GM18907 (cell line): ENCODE measurements around the gene CSTF1.
"Not testable (repeated sequence)": the region's sequence is repeated elsewhere in the genome, so short reads cannot be mapped to it uniquely, and the experiment has no call there.

Experiments
- ATAC-seq: cut with Tn5 transposase; IDR thresholded peaks from one replicate; pipeline ENCODE4 v1.9.1; 2021; ENCODE audit warnings: mild to moderate bottlenecking, moderate library complexity; ENCODE audit not compliant: unreplicated experiment

CSTF1 gene

DNA sequence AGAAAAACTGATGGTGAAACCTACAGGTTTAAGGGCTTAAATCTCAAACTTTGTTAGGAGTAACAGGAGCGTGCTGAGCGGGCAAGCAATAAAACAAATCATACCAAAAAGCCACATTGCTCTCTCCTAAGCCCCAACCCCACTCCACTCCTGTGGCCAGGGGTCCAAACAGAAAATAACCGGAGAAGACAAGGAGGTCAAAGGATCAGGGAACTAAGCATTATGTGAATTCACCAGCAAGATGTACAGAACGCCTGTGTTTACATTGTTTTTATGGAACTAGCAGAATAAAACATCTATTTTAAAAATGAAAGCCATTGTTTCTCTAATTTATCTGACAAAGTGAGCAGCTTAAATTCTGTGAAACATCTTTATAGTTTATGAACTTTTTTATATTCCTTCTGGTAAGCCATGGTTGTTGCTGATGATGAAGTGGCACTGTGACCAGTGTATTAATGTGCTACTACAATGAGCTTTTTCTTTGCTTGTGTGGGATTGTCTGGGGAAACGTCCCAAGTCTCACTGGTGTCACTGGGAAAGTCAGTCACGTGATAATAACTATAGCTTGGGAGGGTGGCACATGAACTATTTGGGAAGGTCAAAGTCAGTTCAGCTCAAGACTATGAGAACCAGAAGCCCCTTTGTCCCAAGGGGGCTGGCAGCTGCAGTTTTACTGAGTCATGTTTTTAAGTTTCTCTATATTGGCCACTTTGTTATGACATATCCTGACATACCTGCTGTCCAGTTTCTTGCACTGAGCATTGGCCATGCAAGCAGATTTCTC, 23.9 kb upstream of the CSTF1 start:
- ATAC-seq = no peak

DNA sequence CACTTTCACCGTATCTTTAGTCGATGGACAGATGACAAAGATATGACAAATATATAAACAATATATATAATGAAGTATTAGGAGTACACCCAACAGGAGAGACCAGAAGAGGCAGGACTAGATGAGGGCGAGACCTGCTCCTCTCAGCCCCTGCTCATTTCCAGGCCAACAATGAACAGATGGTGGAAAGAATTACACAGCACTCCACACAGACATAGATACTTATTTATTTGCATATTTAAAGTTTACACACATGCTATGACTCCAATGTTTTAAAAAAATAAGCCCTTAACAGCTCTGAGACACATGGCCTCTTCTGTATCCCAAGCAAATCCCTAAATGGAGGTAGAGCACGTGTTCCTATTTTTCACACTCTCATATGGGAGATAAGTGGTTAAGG, 23.3 kb upstream of the CSTF1 start:
- no peak for ATAC-seq

DNA sequence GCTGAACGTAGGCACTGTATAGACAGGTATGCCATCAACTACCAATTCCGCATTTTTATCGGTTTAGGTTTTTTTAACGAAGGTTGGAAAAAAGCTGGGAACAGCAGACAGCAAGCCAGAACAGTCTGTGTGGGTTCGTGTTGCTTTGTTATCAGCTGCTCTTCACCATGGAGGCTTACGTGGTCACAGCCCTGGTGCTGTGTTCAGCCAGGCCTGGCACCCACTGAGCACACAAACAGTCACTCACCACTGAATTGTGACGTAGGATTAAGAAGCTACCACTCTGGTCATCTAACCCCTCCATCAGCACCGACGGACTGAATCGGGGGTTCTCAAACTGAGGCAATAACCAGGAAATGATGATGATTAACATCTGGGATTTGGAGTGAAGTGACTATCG, 20.5 kb upstream of the CSTF1 start:
- ATAC-seq = no peak

DNA sequence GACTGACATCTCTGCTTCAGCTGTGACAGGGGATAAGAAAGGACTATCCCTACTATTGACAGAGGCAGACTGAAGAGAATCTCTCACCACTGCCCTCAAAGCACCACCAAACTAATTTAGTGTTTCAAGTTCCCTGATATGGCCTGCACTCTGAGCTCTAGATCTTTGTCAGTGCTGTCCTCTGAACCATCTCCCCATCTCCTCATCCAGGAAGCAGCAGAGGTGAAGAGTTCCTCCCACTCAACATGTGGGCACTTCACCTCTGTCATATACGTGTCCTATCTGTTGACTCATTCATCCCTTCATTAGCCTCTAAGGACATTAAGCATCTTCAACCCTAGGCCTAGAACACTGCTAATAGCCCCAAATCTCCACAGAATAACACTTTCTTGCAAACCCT, 19.6 kb upstream of the CSTF1 start:
- ATAC-seq = no peak

DNA sequence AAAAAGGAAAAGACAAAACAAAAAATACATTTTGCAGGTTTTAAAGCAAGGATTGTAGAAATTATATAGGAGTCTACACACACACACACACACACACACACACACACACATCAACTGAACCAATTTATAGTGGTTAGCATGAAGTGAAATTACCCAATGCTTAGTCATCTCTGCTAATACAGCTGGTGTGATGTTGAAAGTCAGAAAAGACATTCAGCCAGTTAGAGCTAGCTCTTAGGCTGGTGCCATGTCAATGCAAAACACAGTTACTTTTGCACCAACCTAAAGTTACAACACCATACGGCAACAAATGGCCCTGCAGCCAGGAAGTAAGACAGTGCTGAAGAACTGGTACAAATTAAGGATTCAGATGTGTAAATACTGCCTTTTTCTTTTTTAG, 18.5 kb upstream of the CSTF1 start:
- ATAC-seq = peak; percentile 52

DNA sequence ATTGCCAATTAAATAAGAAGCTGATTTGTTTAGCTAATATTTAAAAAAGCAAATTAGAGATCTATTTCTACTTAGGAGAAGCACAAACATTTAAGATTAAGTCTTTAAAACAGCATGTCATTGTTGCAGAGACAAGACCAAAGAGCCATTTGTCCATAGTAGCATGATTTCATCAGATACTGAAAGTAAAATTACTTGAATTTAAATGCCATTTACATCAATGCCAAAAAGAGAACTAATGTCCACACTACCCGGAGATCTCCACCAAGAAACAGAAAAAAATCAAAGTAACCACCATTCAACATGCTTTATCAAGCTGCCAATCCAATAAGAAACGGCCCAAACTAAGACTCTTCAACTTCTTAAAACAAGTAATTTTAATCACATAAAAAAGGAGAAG, 16.1 kb upstream of the CSTF1 start:
- ATAC-seq = no peak

DNA sequence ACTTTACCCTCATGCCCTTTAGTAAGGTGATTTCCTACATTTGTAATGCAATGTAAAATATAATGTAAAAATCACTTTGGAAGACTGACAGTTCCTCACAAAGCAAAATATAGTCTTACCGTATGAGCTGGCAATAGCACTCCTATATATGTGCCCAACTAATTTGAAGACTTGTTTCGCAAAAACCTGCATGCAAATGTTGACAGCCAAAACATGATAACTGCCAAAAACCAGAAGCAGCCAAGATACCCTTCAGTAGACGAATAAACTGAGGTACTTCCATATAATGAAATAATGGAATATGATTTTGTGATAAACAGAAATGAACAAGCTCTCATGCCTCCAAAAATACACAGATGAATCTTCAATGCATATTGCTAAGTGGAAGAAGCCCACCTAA, 14.1 kb upstream of the CSTF1 start:
- no peak for ATAC-seq

DNA sequence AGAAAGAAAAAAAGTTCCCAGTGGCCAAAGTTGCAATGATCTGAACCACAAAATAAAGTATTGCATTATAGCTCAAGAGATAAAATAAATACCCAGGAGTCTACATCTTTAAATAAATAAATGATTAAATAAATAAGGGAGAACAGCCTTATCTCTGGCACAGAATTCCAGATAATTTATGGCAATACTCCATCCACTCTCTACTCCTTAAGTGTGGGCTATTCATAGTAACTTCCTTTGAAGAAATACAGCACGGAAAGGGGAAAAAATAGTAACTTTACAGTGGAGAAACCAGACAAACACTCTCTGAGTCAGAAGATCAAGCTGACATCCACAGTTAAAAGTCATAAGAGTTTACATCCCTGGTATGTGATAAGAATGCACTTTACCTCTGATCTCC, 12.1 kb upstream of the CSTF1 start:
- no peak for ATAC-seq

DNA sequence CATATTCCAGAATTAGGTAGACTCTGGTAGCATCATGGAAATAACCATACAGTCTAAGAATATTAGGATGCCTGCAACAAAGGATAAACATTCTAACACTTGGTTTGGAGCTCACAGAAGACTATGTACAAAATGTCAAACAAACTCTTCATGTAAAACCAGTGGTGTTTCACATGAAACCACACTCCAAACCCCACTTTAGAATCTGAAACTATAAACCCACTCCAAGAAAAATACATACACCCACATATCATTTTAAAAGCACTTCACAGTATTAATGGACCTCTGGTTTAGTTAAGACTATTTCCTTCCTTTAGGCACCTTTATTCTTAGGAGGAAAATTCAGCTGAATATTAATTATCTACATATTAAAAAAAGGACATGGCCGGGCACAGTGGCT, 10.9 kb upstream of the CSTF1 start:
- ATAC-seq = no peak

DNA sequence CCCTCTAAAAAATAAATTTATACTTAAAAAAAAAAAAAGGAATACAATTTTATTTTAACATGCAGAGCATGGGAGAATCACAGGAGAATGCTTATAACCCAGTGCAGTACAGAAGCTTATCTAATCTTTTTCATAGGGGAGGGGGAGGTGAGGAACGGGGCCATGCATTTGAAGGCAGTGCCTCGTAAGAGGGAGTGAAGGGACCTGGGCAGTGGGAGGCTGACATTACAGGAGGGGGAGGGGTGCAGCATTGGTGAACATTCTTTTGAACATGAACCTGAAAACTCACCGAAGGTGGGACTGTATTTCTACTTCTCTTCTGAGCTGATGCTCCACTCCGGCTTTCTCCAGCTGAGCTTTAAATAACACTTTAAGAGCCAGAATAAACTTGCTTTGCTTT, 9.7 kb upstream of the CSTF1 start:
- ATAC-seq = no peak

DNA sequence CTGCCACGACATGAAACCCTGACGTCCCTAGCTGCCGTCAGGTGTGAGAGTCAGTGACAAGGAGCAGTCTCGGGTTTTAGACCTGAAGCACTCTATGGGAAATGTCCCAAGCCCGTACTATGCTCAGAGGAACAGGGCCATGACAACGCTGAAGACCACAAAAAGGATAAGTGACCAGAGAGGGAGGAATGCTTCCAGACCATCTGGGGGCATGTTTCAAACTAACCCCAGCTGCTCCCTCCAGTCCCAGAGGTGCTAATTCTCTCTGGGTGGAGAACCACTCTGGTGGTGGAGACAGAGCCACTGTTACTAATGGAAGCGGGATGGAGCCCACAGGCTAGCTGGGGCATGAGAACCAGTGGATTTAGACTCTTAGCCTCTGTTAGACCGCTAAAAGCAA, 9.1 kb upstream of the CSTF1 start:
- no peak for ATAC-seq

DNA sequence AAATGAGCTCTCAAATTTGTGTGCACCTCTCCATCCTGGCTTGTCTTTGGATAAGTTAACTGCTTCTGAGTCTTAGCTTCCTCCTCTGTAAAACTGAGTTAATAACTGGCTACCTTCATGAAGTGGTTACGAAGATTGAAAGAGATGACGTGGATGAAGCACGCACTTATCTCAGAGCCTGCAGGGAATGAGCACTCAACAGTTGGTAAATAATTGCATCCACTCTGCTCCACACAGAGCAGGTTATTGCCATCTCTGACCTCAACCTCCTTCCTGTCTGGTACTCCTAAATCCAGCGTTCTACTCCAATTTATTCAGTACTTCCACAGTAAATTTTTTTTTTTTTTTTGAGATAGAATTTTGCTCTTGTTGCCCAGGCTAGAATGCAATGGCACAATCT, 7.3 kb upstream of the CSTF1 start:
- ATAC-seq = no peak

DNA sequence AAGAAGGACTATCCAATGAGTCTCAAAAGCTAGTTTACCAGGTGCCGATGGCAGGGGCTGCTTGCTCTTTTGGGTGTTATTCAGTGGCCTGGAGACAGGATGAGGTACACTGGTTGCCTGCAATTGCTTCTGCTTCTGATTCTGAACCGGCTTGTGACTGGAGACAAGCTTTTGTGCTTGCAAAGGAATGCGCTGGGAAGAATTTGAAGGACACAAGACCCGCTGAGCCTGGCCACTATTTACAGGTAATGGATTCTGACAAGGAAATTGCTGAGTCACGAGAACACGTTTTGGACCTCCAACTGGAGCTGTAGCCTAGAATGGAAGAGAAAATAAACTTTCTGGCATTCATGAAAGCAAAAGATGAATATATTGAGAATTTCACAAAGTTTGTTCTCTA, 6.2 kb upstream of the CSTF1 start:
- ATAC-seq = no peak

DNA sequence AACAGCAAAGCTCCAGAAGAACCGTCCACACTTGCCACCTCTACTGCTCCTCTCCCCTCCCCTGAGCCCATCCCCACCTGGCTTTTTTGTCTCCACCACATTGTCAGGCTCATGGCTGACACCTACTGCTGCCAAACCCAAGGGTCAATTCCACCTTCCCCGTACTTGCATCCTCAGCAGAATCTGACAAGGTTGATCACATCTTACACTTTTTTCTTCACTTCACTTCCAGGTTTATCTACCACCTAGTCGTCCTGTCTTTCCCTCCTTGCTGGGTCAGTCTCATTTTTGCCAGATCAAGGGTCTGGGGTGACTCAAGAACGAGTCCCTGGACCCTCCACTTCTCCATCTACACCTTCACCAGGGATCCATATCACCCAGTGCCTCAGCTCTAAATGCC, 3.6 kb upstream of the CSTF1 start:
- ATAC-seq = no peak

DNA sequence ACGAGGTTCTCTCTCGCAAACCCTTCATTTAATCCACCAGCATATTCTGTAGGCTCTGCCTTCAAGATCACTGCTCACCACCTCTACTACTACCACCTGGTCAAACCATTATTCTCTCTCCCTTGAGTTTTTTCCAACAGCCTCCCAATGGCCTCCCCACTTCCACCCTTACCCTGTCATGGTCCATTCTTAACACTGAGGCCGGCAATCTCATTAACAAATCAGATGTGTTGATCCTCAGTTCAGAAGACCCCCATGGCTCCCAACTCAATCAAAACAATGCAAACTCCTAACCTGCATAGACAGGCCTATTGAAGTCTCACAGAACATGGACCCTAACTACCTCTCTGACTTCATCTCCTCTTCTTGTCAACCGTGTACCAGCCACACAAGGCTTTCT, 2.6 kb upstream of the CSTF1 start:
- no peak for ATAC-seq

DNA sequence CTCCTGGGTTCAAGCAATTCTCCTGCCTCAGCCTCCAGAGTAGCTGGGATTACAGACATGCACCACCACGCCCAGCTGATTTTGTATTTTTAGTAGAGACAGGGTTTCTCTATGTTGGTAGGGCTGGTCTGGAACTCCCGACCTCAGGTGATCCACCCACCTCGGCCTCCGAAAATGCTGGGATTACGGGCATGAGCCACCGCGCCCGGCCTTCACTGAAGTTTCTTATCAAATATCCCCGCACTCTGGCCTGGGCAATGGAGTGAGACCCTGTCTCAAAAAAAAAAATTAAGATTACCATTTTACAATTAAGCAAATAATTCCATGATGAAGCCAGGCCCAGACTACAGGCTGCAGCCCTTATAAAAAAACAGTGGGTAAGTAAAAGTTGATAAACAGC, 2.0 kb upstream of the CSTF1 start:
- not testable (repeated sequence) for ATAC-seq

DNA sequence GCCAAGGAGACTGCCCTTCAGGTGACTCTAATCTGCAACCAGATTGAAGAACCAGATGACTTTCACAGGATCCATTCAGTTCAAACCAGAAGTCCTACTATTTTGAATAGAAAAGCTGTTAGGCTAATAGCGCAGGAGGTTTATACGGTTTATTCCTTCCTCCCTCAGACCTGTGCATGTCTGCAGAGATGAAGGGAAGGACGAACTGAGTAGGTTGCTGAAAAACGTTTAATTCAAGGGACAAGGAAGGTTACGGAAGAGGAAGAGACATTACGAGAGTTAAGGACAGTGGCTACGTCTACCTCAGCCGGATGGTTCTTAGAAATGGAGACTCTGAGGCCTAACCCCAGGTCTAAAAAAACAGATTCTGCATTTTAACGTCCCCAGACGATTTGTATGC, 1.4 kb upstream of the CSTF1 start:
- ATAC-seq = no peak

DNA sequence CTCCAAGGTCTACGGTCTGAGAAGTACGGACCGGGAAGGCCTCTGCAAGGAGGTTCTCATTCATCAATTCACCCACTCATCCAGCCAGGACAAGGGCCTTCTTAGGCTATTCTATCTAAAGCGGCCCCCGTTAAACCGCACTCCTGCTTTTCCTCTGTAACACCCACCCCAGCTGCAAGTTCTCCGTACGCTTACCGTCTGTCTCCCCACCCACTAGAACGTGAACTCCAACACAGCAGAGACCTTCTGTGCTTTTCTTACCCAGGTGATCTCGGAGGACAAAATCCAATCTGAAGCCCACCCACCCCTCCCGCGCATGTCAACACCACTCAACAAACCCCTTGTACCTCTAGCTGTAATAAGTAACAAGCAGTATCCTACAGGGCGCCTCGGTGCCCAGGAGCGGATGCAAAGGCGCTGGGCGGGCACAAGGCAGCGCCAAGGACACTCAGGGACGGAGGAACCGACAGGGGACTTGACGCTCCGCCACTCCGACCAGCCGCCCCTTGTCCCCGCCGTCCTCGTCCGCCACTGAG, 781 bp upstream of the CSTF1 start:
- peak; percentile 41 for ATAC-seq

DNA sequence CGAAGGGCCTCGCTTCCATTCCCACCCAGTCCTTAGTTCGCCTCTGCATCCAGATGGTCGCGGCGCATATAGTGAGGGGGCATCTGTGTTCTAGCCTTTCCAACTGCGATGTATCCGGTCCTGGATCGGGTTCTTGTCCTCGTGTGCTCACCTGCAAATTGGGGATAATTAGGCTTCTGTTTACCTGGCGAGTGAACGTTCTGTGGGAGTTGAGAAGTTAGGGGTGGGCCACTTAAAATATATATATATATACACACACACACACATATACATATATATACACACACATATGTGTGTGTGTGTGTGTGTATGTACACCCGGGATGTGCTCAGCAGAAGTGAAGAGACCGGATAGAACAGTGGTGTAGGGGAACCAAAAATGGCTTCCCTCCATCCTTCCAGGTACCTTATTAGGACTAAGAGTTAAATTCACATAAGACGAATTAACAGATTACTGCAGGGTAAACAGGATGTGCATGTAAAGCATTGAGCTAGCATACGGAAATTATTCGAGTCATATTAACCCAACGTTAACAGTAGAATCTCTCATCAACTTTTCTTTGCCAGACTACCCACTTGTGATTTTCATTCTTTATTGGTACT, 537 bp downstream of the CSTF1 start:
- no peak for ATAC-seq

DNA sequence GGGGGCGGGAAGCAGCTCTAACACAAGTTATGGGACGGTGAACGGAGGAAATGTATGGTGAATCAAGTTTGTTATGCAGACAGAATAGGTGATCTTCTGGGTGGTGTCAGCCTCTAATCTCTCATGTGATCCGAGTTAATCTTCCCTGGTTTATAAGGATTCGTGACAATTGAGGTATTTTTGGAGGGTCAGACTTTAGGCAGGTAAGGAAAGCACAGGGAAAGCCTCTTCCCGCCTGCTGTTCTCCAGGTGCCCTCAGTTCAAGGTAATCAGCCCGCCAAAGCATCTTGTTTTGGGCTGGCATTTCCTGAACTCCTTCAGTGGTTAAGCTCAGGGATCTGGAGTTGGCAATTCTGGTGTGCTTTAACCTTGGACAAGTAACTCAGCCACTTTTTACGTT, 1.2 kb downstream of the CSTF1 start:
- ATAC-seq = no peak

DNA sequence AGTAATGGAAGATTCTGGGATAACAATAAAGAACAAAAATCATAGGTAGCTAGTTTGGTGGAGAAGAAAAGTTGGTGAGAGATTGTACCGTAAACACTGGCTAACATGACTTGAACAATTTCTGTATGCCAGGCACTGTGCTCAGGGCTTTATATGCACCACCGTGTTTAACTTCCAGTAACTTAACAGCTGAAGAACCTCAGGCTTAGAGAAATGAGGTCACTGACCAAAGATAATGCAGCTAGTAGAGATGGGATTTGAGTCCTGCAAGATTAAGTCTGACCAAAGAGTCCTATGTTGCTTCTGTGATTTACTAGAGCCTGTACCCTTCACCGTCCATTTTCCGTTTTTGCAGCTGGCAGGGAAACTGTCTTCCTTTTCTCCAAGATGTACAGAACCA, 2.7 kb downstream of the CSTF1 start:
- no peak for ATAC-seq

DNA sequence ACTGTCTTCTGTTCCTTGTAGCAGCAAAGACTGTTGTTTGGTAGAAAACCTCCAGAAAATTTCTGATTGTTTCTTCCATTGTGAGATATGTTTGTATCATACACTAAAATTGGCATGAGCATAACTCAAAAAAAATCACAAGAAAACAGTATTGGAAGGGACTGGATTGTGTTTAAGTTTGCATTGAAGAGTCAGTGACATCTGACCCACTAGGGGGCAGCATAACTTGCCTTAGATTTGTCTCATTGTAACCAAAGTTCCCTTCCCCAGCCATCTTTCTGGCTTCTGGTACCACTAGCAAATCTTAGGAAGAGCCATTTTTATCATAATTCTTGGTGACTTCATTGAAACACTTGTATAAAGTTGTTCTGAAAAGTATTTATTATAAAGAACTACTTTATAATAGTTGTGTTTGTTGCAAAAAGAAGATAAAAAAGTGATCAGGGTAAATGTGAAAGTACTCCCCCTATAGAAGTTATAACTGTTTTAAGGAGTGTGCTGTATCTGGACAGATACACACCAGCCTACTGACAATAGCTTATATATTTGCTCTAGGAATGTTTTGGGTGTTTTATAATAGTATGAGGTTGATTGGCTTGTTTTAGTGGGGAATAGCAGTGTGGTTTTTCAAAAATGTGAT, 7.7 kb downstream of the CSTF1 start:
- peak; percentile 71 for ATAC-seq
